Measurements from ENCODE around the gene MRPL16. TPM values are rescaled to one million over a fixed set of nuclear protein-coding genes. Genes with fewer than 3 reads are reported as not detected.

MRPL16 gene
- total RNA-seq, 2 experiments from 2014 or later = 87.5 to 133 TPM

- H3K4me1 ChIP-seq (ENCODE audit: insufficient read depth, low read length, poor library complexity, severe bottlenecking) = peaks cover 90% of the 10 kb centered on the region
- intact Hi-C loops (cut with micrococcal nuclease; ENCODE audit: unreplicated experiment) = loop anchor here (5.0 to 10.0 kb wide), 3 partner anchors 541 to 682 kb away; partner anchors contain the start of gene FAM111A
- DNase-seq (ENCODE audit: low spot score) = no peak
- CTCF ChIA-PET (ENCODE audit: unreplicated experiment) = no interaction called here
- H2AFZ ChIP-seq (ENCODE audit: low read length) = peak overlapping the region; percentile 98; the same call in 1 of the 2 replicates
- BruUV-seq (replicated peaks) = no TSS peak
- H4K20me1 ChIP-seq (ENCODE audit: insufficient read depth, low read length) = no peaks in the 10 kb centered on the region
- H3K4me3 ChIP-seq (ENCODE audit: low read depth, low read length, poor library complexity, severe bottlenecking) = peak overlapping the region; percentile 61
- TF ChIP-seq CTCF (conservative IDR thresholded peaks at IDR 0.05; ENCODE audit: low read length) (no peak), EZH2phosphoT487 (IDR thresholded peaks at IDR 0.05; ENCODE audit: borderline replicate concordance, low read depth, low read length) (no peak)
- POLR2A ChIA-PET = interaction anchor here (0.6 to 1.2 kb wide), 3 partner anchors 18 to 656 kb away, joined by 3 to 4 read pairs (median 3); no protein-coding TSS in a partner anchor
- no peaks in the 10 kb centered on the region for H3K9me2 ChIP-seq (ENCODE audit: insufficient read depth, low read length)
- peak overlapping the region; percentile 97 for H3K27ac ChIP-seq (ENCODE audit: low read depth, low read length, poor library complexity, severe bottlenecking)
- H3K4me2 ChIP-seq (ENCODE audit: low read length) = peak overlapping the region; percentile 77
- no peaks in the 10 kb centered on the region for H3K9me3 ChIP-seq (ENCODE audit: low read length)
- no peaks in the 10 kb centered on the region for H3K36me3 ChIP-seq (ENCODE audit: insufficient read depth, low read length)
- H3K79me2 ChIP-seq (ENCODE audit: insufficient read depth, low read depth, low read length) = peaks cover 18% of the 10 kb centered on the region; the same call in 1 of the 2 replicates
Observed at GRCh38 chr11:59815754-59816153, 5.2 kb upstream of the MRPL16 start.

- Histone ChIP-seq H3K27ac (ENCODE audit: low read depth, low read length, poor library complexity, severe bottlenecking) (peak overlapping the region; percentile 97), H3K4me1 (ENCODE audit: insufficient read depth, low read length, poor library complexity, severe bottlenecking) (peaks cover 80% of the 10 kb centered on the region), H3K79me2 (ENCODE audit: insufficient read depth, low read depth, low read length) (peaks cover 26% of the 10 kb centered on the region), H3K9me3 (ENCODE audit: low read length) (no peaks in the 10 kb centered on the region), H3K4me3 (ENCODE audit: low read depth, low read length, poor library complexity, severe bottlenecking) (peak overlapping the region; percentile 61), H3K9me2 (ENCODE audit: insufficient read depth, low read length) (no peaks in the 10 kb centered on the region), H2AFZ (ENCODE audit: low read length) (peak overlapping the region; percentile 98), H4K20me1 (ENCODE audit: insufficient read depth, low read length) (peaks cover 7% of the 10 kb centered on the region; the same call in 1 of the 2 replicates), H3K4me2 (ENCODE audit: low read length) (peak overlapping the region; percentile 77), H3K36me3 (ENCODE audit: insufficient read depth, low read length) (peaks cover 6% of the 10 kb centered on the region; the same call in 1 of the 2 replicates)
- ChIA-PET CTCF (ENCODE audit: unreplicated experiment) (no interaction called here), POLR2A (interaction anchor here (0.6 to 0.7 kb wide), 3 partner anchors 366 to 961 kb away, joined by 3 to 4 read pairs (median 4); no protein-coding TSS in a partner anchor)
- no TSS peak for BruUV-seq (replicated peaks)
- intact Hi-C loops (cut with micrococcal nuclease; ENCODE audit: unreplicated experiment) = loop anchor here (5.0 to 10.0 kb wide), 4 partner anchors 147 to 669 kb away; partner anchors contain the start of genes FAM111A and PATL1
- no peak for DNase-seq (ENCODE audit: low spot score)
- no peak for TF ChIP-seq CTCF (conservative IDR thresholded peaks at IDR 0.05; ENCODE audit: low read length)
- TF ChIP-seq EZH2phosphoT487 (IDR thresholded peaks at IDR 0.05; ENCODE audit: borderline replicate concordance, low read depth, low read length) = no peak
Observed at GRCh38 chr11:59814021-59814420, 3.4 kb upstream of the MRPL16 start.

DNA sequence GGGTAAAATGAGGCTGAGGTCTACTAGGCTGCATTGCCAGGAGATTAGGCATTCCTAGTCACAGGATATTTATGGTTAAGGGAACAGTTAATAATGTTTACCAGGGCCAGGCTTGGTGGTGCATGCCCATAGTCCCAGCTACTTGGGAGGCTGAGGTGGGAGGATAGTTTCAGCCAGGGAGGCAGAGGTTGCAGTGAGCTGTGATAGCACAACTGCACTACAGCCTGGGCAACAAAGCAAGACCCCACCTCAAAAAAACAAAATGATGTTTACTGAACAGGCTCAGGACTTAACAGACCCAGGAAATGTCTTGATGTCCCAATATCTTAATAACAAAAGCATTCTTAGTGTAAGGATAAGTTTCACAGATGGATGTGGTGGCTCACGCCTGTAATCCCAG is 2.8 kb upstream of the MRPL16 start:
- peak overlapping the region; percentile 8 for H3K27ac ChIP-seq (ENCODE audit: low read depth, low read length, poor library complexity, severe bottlenecking)
- H3K36me3 ChIP-seq (ENCODE audit: insufficient read depth, low read length) = peaks cover 13% of the 10 kb centered on the region
- peaks cover 33% of the 10 kb centered on the region for H3K79me2 ChIP-seq (ENCODE audit: insufficient read depth, low read depth, low read length)
- DNase-seq (ENCODE audit: low spot score) = no peak
- peak overlapping the region; percentile 77; the same call in 1 of the 2 replicates for H3K4me2 ChIP-seq (ENCODE audit: low read length)
- CTCF ChIA-PET (ENCODE audit: unreplicated experiment) = no interaction called here
- no peaks in the 10 kb centered on the region for H3K9me3 ChIP-seq (ENCODE audit: low read length)
- H2AFZ ChIP-seq (ENCODE audit: low read length) = peak overlapping the region; percentile 33; the same call in 1 of the 2 replicates
- BruUV-seq (replicated peaks) = no TSS peak
- TF ChIP-seq CTCF (conservative IDR thresholded peaks at IDR 0.05; ENCODE audit: low read length) (no peak), EZH2phosphoT487 (IDR thresholded peaks at IDR 0.05; ENCODE audit: borderline replicate concordance, low read depth, low read length) (no peak)
- intact Hi-C loops (cut with micrococcal nuclease; ENCODE audit: unreplicated experiment) = loop anchor here (5.0 to 10.0 kb wide), 4 partner anchors 146 to 669 kb away; partner anchors contain the start of genes FAM111A and PATL1
- H3K4me1 ChIP-seq (ENCODE audit: insufficient read depth, low read length, poor library complexity, severe bottlenecking) = peaks cover 80% of the 10 kb centered on the region
- no peak overlapping the region for H3K4me3 ChIP-seq (ENCODE audit: low read depth, low read length, poor library complexity, severe bottlenecking)
- peaks cover 8% of the 10 kb centered on the region; the same call in 1 of the 2 replicates for H4K20me1 ChIP-seq (ENCODE audit: insufficient read depth, low read length)
- H3K9me2 ChIP-seq (ENCODE audit: insufficient read depth, low read length) = no peaks in the 10 kb centered on the region
- POLR2A ChIA-PET = interaction anchor here (0.6 to 0.7 kb wide), 2 partner anchors 196 to 367 kb away, joined by 3 to 4 read pairs; no protein-coding TSS in a partner anchor
